CD4-positive, alpha-beta T cell treated with Interleukin-17A for 1 hour (primary cell): ENCODE data around the gene CNTNAP2.

Experiments used
- DNase-seq: peaks from one replicate; pipeline ENCODE4 v3.0.0-alpha.2; 2020

CNTNAP2 gene

GRCh38 chr7:147605323-147605722, 1488.7 kb downstream of the CNTNAP2 start:
- no peak for DNase-seq

GRCh38 chr7:147607157-147607800, 1490.7 kb downstream of the CNTNAP2 start:
- DNase-seq: no peak

GRCh38 chr7:147611431-147611830, 1494.8 kb downstream of the CNTNAP2 start:
- no peak for DNase-seq

GRCh38 chr7:147635288-147635687, 1518.7 kb downstream of the CNTNAP2 start:
- no peak for DNase-seq

- no peak for DNase-seq
Measured at GRCh38 chr7:147636553-147636952, 1520.0 kb downstream of the CNTNAP2 start.

GRCh38 chr7:147638566-147638965, 1522.0 kb downstream of the CNTNAP2 start:
- DNase-seq: no peak

GRCh38 chr7:147639037-147639436, 1522.4 kb downstream of the CNTNAP2 start:
- no peak for DNase-seq

- no peak for DNase-seq
Measured at GRCh38 chr7:147639751-147640150, 1523.2 kb downstream of the CNTNAP2 start.

- no peak for DNase-seq
Measured at GRCh38 chr7:147640821-147641220, 1524.2 kb downstream of the CNTNAP2 start.

GRCh38 chr7:147646568-147646967, 1530.0 kb downstream of the CNTNAP2 start:
- no peak for DNase-seq

GRCh38 chr7:147650991-147651390, 1534.4 kb downstream of the CNTNAP2 start:
- DNase-seq: no peak

GRCh38 chr7:147651601-147652000, 1535.0 kb downstream of the CNTNAP2 start:
- no peak for DNase-seq

GRCh38 chr7:147653456-147653855, 1536.9 kb downstream of the CNTNAP2 start:
- no peak for DNase-seq

GRCh38 chr7:147658392-147658967, 1541.9 kb downstream of the CNTNAP2 start:
- no peak for DNase-seq

GRCh38 chr7:147659036-147659995, 1542.7 kb downstream of the CNTNAP2 start:
- no peak for DNase-seq

- DNase-seq: no peak
Measured at GRCh38 chr7:147664541-147664940, 1547.9 kb downstream of the CNTNAP2 start.

GRCh38 chr7:147670759-147671158, 1554.2 kb downstream of the CNTNAP2 start:
- no peak for DNase-seq

GRCh38 chr7:147674705-147675104, 1558.1 kb downstream of the CNTNAP2 start:
- no peak for DNase-seq

- DNase-seq: no peak
Measured at GRCh38 chr7:147678943-147679342, 1562.3 kb downstream of the CNTNAP2 start.

- DNase-seq: no peak
Measured at GRCh38 chr7:147681530-147681929, 1564.9 kb downstream of the CNTNAP2 start.

- DNase-seq: no peak
Measured at GRCh38 chr7:147700702-147701101, 1584.1 kb downstream of the CNTNAP2 start.

- DNase-seq: no peak
Measured at GRCh38 chr7:147707926-147708325, 1591.3 kb downstream of the CNTNAP2 start.

GRCh38 chr7:147708871-147709270, 1592.3 kb downstream of the CNTNAP2 start:
- no peak for DNase-seq

GRCh38 chr7:147711447-147711846, 1594.8 kb downstream of the CNTNAP2 start:
- DNase-seq: no peak
